ENCODE results near the gene TRMT1.

DNA sequence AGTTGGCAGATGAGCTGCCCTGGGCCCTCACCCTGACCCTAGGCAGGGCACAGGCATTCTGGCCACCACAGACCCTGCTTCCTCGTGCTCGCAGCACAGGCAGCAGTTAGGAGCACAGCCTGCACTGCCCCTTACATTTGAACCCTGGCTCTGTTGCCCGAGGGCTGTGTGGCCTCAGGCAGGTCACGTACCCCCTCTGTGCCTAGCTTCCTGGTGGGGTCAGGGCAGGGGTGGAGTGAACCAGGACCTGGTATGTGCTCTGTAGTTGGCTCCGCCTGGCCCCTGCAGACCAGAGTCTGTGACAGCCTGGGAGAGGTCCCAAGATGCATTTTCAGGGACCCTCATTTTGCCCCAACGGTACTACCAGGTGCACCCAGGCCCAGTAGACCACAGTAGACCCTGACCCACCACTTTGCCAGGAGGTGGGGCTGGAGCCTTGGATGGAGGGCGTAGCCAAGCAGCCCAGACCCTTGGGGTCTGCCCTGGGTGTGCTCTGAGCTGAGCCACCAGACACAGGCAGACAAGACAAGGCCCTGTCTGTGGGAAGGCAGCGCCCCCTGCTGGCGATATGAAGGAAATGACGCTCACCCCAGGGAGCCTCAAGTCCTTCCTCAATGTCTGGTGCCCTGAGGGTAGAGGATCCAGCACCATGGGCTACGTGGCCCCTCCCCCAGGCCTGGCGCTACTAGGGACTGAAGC is 23.0 kb downstream of the TRMT1 start:
- TF ChIP-seq, protein P1, sequence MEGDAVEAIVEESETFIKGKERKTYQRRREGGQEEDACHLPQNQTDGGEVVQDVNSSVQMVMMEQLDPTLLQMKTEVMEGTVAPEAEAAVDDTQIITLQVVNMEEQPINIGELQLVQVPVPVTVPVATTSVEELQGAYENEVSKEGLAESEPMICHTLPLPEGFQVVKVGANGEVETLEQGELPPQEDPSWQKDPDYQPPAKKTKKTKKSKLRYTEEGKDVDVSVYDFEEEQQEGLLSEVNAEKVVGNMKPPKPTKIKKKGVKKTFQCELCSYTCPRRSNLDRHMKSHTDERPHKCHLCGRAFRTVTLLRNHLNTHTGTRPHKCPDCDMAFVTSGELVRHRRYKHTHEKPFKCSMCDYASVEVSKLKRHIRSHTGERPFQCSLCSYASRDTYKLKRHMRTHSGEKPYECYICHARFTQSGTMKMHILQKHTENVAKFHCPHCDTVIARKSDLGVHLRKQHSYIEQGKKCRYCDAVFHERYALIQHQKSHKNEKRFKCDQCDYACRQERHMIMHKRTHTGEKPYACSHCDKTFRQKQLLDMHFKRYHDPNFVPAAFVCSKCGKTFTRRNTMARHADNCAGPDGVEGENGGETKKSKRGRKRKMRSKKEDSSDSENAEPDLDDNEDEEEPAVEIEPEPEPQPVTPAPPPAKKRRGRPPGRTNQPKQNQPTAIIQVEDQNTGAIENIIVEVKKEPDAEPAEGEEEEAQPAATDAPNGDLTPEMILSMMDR (conservative IDR thresholded peaks at IDR 0.05 in 1 of 2, IDR thresholded peaks at IDR 0.05 in 1 of 2; ENCODE audit: low read depth in 1 of 2, low read length in 2 of 2), result peak; percentile 84 to 88
- TF ChIP-seq EZH2 (IDR thresholded peaks at IDR 0.05; ENCODE audit: low read length, missing control alignments), result no peak

All from fibroblast of lung (primary cell).